GM19438 (cell line): Measurements from ENCODE around the gene MYH11.
"Not testable (repeated sequence)": the region's sequence is repeated elsewhere in the genome, so short reads cannot be mapped to it uniquely, and the experiment has no call there.

Experiments used
- ATAC-seq: cut with Tn5 transposase; IDR thresholded peaks from one replicate; pipeline ENCODE4 v1.9.1; 2021; ENCODE audit warnings: low read depth; ENCODE audit not compliant: unreplicated experiment

Gene MYH11

DNA sequence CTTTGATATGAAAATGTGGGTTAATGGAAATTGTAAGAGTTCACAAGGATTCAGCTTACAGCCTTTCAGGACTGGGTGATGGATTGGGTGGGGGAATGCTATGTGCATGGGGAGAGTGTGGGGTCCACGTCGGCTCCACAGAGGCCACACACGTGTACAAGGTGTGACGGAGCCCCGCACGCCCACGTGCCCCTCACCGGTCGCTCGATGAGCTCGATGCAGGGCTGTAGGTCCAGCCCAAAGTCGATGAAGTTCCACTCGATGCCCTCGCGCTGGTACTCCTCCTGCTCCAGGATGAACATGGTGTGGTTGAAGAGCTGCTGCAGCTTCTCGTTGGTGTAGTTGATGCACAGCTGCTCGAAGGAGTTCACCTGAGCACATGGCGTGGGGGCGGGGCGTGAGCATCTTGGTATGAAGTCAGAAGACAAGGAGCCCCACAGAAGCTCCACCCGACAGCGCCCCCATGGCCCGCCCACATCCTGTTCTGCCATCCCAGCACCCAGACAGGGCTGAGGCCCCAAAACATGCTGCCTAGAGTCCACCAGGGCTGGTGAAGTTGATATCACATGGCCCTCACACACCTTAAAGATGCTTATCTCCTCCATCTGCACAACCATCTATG, 99.1 kb downstream of the MYH11 start:
- no peak for ATAC-seq

DNA sequence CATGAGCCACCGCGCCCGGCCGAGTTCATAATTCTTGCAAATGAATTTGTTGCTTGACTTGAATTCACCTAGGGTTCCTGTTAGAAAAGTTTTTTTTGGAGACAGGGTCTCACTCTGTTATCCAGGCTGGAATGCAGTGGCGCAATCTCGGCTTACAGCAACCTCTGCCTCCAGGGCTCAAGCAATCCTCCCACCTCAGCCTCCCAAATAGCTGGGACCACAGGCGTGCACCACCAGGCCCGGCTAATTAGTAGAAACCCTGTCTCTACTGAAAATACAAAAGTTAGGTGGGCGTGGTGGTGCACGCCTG, 99.8 kb downstream of the MYH11 start:
- ATAC-seq, result no peak

DNA sequence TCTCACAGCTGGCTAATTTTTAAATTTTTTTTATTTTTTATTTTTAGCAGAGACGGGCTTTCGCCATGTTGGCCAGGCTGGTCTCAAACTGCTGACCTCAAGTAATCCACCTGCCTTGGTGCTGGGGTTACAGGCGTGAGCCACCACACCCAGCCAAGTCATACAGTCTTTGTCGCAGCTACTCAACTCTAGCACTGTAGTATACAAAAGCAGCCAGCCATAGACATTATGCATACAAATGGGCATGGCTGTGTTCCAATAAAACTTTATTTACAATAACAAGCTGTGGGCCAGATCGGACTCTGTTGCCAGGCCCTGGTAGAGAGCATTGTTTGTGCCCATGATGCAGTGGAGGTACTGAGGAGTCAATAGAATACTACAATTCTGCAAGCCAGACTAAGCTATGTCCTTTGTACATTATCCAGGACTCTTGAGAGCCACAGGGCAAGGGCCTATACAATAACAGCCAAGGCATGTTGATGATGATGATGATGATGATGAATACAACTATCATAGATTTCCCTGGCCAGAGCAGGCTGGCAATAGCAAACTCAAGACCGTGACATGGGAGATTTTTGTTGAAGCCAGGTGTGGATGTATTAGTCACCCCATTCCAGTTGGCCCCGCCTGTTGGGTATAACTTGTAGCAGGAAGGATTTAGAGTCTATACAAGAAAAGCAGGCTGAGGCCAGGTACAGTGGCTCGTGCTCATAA, 101.8 kb downstream of the MYH11 start:
- no peak for ATAC-seq

DNA sequence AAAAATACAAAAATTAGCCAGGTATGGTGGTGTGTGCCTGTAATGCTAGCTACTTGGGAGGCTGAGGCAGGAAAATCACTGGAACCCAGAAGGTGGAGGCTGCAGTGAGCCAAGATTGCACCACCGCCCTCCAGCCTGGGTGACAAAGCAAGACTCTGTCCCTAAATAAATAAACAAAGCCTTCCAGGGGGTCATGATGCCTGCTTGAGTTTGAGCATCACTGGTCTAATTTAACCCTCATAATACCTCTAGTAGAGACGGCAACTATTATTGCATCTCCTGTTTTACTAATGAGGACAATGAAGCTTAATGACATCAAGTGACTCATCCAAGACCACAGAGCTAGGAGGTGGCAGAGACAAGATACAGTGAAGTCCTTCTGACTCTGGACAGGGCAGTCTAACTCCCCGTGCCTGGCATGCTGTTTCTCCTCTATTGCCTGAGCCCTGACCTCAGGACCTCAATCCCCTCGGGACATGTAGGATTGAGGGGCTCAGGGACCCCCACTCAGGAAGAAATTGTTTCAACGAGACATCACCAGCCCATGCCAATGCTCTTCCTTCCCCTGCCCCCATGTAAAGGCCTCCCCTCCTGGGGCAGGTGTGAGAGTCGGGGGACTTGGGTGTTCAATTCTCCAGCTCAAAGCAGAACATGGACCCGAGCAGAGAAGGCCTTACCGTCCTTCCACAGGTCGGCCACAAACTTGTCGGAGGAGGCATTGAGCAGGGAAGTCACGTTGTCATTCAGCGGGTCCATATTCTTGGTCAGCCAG, 103.9 kb downstream of the MYH11 start:
- no peak for ATAC-seq

DNA sequence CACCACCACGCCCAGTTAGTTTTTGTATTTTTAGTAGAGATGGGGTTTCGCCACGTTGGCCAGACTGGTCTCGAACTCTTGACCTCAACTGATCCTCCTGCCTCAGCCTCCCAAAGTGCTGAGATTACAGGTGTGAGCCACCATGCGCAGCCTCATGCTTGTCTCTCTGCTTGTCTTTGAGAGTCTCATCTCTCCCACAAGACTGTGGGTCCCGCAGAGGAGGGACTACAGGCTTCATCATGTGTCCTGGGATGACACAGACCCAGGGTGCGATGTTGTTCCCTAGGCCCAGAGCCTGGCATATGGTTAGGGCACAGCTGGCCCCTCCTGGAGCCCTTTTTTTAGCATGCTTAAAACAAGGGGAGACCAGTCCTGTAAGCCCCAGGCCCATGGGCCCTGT, 104.9 kb downstream of the MYH11 start:
- no peak for ATAC-seq

DNA sequence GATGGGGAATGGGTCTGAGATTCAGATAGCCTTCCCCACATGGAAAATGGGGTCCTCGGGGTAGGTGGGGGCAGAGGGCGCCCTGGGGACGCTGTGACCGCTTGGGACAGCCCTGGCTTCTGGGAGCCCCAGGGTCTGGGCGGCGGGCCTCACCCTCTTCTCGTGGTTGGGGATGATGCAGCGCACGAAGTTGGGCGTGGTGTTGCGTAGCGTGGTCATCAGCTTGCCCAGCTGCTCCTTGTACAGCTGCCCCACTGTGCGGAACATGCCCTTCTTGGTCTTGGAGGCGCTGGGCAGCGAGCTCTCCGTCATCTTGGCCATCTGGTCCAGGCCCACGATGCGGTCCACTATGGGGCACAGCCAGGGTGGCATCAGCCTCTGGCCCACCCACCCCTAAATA, 106.8 kb downstream of the MYH11 start:
- ATAC-seq, result no peak

DNA sequence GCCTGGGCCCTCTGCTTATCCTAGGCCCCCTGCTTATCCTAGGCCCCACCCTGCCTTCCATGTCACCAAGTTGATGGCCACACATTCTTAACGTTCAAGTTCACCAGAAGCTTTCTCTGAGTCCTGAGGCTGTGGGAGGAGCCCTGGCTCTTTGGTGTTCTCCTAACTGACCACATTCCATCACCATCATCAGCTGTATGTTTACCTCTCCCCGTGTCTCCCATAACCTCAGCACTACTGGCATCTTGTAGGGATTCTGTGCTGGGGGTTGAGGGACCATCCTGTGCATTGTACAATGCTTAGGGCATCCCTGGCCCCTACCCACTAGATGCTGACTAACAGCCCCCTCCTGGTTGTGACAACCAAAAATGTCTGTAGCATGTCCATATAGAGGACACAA, 107.5 kb downstream of the MYH11 start:
- ATAC-seq, result no peak

DNA sequence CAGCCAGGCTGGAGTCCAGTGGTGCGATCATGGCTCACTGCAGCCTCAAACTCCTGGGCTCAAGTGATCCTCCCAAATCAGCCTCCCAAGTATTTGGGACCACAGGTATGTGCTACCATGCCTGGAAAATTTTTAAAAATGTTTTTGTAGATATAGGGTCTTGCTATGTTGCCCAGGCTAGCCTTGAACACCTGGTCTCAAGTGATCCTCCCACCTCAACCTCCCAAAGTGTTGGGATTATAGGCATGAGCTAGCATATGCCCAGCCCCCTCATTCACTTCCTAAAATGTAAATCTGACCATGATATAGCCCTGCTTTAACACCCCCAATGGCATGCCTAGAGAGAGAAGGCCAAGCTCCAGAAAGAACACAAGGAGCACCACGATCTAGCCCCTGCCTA, 108.2 kb downstream of the MYH11 start:
- no peak for ATAC-seq

DNA sequence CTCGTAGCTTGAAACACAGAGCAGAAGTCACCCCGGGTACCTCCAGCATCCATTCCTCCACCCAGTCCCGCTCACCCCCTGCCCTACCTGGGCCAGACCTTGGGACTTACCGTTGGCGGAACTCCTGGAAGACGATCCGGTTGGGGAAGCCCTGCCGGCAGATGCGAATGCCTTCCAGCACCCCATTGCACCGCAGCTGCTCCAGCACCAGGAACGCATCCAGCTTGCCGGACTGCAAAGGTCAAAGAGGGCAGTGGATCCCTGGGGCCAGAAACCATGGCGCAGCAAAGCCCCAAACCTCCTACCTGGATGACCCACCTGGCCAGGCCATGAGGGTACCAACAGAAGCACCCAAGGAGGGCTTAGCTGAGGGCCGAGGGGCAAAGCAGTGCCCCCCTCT, 108.9 kb downstream of the MYH11 start:
- no peak for ATAC-seq

DNA sequence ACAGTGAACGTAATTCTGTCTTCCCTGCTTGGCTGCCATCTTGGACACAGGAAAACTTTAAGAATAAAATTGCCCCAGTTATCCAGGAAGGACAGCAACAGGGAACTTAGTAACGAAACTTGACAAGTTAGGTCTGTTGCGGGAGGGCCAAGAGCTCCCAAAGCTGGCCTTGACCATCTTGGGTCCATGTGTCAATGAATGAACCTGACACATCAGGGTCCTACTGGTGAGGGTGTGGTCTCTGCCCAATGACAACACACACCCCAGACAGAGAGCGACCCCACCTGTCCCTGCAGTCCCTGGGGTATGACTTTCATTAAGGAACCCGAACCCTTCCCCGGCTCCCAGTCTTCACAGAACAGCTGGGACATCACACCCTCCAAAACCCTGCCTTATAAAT, 110.5 kb downstream of the MYH11 start:
- ATAC-seq, result no peak

DNA sequence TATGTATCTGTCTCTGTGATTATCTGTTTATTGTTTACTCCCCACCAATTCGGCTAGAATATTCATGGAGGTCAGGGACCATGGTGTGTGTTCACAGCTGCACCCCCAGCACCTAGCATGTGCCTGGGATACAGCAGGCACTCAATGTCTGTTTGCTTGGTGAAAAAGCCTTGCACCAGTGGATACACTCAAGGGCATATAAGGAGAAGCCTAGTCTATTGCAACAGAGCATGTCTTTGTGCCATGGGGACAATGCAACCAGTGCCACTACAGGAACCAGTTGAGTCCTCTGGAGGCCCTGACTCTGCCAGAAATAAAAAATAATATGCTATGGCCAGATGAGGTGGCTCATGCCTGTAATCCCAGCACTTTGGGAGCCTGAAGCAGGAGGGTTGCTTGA, 113.2 kb downstream of the MYH11 start:
- ATAC-seq, result no peak

DNA sequence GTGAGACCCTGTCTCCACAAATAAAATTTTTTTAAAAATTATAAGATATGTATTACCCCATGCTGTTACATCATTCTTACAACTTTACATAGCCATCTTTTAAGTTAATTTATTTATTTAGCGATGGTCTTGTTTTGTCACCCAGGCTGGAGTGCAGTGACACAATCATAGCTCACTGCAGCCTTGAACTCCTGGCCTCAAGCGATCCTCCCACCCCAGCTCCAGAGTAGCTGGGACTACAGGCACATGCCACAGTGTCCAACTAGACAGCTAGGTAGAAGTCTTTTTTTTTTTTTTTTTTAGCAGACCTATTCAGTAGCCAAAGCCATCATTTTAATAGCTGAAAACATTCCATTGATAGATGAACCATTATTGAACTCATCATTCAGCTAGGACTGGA, 114.1 kb downstream of the MYH11 start:
- ATAC-seq, result no peak

DNA sequence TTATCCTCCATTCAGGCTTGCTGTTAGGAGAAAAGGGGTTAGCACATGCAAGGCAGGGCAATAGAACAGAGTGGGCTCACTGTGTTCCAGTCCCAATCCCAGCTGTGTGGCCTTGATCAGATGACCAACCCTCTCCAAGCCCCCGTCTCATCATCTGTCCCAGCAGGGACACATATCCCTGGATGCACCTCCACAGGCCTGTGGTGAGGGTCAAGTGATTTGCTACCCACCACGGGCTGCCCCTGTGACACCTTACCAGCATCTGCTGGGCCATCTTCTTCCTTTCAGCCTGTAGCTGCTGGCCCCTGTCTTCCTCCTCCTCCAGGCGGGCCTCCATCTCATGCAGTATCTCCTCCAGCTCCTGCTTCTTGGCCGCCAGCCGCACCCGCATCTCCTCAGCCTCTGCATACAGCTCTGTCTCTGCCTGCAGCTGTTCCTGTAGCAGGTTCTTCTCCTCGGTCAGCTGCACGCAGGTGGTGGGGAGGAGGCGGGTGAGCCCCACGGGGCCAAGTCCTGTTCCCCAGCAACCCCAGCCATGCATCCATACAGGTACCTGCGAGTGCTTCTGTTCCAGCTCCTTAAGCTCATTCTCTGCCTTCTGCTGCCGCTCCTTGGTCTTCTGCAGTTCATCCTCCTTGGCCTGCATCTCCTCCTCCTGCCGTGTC, 115.5 kb downstream of the MYH11 start:
- no peak for ATAC-seq

DNA sequence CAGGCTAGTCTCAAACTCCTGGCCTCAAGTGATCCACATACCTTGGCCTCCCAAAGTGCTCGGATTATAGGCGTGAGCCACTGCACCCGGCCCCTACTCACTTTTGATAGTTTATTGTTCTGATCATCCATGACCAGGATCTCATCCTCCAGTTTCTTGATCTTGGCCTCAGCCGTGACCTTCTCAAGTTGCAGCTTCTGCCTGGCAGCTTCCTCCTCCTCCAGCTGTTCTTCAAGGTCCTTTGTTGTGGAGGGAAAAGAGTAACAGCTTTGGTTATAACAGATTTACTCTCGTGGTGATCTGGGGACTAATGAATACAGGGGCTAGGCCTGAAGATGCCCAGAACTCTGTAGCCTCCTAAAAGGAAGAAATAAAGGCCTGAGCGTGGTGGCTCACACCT, 116.9 kb downstream of the MYH11 start:
- no peak for ATAC-seq

DNA sequence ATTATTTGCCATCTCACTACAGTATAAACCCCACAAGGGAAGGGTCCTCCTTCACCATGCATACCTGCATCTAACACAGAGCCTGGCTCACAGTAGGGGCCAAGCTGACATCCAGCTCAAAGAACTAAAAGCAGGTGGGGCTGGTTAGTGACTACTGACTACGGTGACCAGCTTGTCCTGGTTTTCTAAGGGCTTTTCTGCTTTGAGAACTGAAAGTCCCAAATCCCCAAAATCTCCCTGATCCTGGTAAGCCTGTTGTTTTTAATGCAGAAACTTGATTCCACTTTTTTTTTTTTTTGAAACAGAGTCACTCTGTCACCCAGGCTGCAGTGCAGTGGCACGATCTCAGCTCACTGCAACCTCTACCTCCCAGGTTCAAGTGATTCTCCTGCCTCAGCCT, 117.4 kb downstream of the MYH11 start:
- ATAC-seq, result no peak

DNA sequence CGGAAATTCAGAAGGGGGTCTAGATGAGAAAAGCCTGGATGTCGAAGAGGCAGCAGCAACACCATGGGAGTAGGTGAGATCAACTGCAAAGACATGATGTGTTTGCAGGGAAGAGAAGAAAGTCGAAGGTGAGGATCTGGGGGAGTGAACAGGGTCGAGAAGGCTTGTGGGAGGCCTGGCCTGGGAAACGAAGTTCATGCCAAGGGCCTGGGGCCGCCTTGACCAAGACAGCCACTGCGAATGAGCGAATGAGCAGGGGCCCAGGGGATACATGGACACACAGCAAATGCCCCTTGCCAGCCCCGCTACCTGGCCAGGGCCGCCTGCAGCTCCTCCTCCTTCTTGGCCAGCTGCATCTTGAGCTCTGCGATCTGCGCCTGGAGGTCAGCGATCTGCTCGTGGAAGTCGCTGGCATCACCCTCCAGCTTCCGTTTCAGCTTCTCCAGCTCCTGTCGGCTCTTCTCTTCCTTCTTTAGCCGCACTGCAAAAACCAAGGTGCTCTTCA, 119.6 kb downstream of the MYH11 start:
- no peak for ATAC-seq

DNA sequence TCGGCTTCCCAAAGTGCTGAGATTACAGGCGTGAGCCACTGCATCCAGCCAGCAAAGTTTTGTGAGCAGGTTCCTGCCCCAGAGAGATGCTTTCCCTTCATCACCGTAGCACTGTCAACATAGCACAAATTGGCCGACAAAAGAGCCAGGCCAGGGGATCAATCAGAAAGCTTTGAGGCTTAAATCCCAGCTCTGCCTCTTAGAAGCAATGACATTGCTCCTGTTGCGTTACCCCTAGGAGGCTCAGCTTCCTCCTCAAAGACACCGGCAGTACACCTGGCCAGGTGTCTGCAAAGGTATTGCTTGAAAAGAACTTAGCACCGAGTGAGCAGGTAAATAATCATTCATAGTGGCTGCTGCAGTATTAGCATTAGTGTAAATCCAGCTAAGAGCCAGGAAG, 120.3 kb downstream of the MYH11 start:
- no peak for ATAC-seq

DNA sequence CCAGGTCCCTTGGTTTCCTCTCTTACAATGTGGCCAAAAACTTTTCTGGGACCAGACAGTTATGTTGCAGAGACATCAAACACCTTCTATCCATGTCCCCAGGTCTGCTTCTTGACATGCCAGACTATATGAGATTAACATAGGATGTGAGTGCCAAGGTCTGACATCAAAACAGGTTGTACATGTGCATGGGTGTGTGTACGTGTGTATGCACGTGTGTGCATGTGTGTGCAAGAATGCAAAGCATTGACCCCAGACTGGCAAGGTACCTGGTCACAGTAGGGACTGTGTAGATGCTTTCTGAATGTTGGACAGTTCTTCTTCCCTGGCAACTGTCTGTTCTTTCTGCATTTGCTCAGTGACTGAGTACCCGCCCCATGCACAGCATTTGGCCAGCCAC, 121.2 kb downstream of the MYH11 start:
- no peak for ATAC-seq

DNA sequence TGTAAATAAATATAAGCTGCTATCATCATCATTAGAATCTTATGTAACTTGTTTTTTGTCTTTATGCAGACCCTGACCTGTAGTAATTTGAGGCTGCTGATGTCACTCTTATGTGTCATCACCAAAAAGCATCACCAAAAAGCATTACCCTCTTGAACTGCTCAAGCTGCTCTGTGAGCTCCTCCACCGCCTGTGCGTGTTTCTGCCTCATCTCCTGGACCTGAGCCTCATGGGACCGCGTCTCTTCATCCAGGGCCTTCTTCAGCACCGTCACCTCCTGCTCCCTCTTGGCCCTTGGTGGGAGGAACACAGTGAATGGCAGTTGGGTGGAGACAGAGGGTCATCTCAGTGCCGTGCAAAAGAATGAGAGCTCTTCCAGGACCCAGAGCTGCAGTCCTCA, 124.4 kb downstream of the MYH11 start:
- no peak for ATAC-seq

DNA sequence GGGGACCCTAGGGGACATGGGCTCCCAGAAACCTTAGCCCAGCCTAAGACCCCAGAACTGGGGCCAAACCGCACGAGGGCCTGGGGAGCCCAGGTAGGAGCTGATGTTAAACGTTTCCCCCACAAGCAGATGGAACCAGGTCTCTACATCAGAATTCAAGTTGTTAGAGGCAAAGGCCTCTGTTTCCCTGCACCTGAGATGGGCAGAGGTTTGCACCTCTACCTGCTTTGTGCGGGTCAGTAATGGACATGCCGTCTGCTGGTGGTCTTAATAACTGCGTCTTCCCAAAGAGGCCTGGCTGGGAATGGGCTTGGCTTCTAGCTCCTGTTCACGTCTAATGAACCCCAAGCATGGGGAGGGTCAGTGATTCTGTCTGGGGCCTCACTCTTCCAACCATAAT, 127.7 kb downstream of the MYH11 start:
- ATAC-seq, result no peak

DNA sequence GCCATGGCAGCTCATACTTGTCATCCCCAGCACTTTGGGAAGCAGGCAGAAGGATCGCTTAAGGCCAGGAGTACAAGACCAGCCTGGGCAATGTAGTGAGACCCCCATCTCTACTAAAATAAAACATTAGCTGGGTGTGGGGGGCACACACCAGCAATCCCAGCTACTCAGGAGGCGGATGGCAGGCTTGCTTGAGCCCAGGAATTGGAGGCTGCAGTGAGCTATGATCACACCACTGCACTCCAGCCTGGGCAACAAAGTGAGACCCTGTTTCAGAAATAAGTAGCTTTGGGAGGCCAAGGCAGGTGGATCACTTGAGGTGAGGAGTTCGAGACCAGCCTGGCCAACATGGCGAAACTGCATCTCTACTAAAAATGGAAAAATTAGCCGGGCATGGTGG, 129.1 kb downstream of the MYH11 start:
- ATAC-seq, result not testable (repeated sequence)
